HepG2 (cell line): Measurements from ENCODE around the gene PTPN12. TPM values are rescaled to one million over a fixed set of nuclear protein-coding genes. Genes with fewer than 3 reads are reported as not detected.
"Not testable (repeated sequence)": the region's sequence is repeated elsewhere in the genome, so short reads cannot be mapped to it uniquely, and the experiment has no call there.

Experiments used
- ATAC-seq: fragments of 200-7000 bp; cut with Tn5 transposase; 3 replicates; pipeline ENCODE4 v1.9.1; 2020; ENCODE audit warnings: mild to moderate bottlenecking, moderate library complexity
- BruUV-seq: library from RNA; stranded (reverse); fragments of 400-500 nt; replicated peaks from 2 replicates; lab custom pipeline; 2021; lab: Mats Ljungman, UMichigan
- CTCF ChIA-PET: fragments of 300-600 bp; formaldehyde crosslinking; extraction: SDS; loops from one replicate; lab custom pipeline; 2021; ENCODE audit warnings: low total read pairs, inconsistent platforms, low intra/inter-chr PET ratio; lab: Yijun Ruan, JAX
- POLR2A ChIA-PET: fragments of 350-600 bp; sonication (Branson Sonifier 250); formaldehyde crosslinking; loops from one replicate; lab custom pipeline; 2020; ENCODE audit warnings: antibody characterized with exemption, inconsistent platforms; lab: Yijun Ruan, JAX
- DNase-seq: peaks from one replicate; pipeline ENCODE4 v3.0.0-alpha.2; 2015; ENCODE audit warnings: low spot score
- FAIRE-seq: peaks from 3 replicates; lab custom pipeline; 2011; peaks lifted over from hg19 to GRCh38; lab: Jason Lieb, UNC
- H2AFZ ChIP-seq: one replicate; pipeline ENCODE4 v1.6.1; 2011; ENCODE audit warnings: low read length, inconsistent platforms
- H3K27ac ChIP-seq: fragments of 300-600 bp; 3 replicates; pipeline ENCODE4 v1.8.0; 2011; ENCODE audit warnings: mixed run types, mild to moderate bottlenecking, mixed read lengths, low read length, inconsistent platforms; ENCODE audit not compliant: insufficient read depth; ENCODE audit errors: extremely low read length
- H3K27me3 ChIP-seq, 2 experiments: fragments of 200-600 bp in 1 of 2; 2 replicates in 1 of 2; 3 replicates in 1 of 2; pipeline versions ENCODE4 v1.6.0 to v1.8.0; 2011; ENCODE audit warnings: low read length in 2 of 2, mild to moderate bottlenecking in 2 of 2, moderate library complexity in 2 of 2, inconsistent platforms in 1 of 2; ENCODE audit not compliant: insufficient read depth in 2 of 2, control insufficient read depth in 1 of 2
- H3K36me3 ChIP-seq, 2 experiments: fragments of 200-600 bp in 1 of 2; replicated peaks in 1 of 2; 2 replicates in 1 of 2; 3 replicates in 1 of 2; pipeline versions ENCODE4 v1.5.1 to v1.8.0; 2011; ENCODE audit warnings: low read length in 2 of 2, inconsistent platforms in 1 of 2; ENCODE audit not compliant: insufficient read depth in 2 of 2, control insufficient read depth in 1 of 2
- H3K4me1 ChIP-seq: 2 replicates; pipeline ENCODE4 v1.5.1; 2012; ENCODE audit warnings: low read length, inconsistent platforms; ENCODE audit not compliant: insufficient read depth
- H3K4me2 ChIP-seq: 2 replicates; pipeline ENCODE4 v1.6.0; 2011; ENCODE audit warnings: low read depth, low read length, inconsistent platforms
- H3K4me3 ChIP-seq, 3 experiments: fragments of 200-600 bp in 1 of 3; sonication (generic), shearing (Covaris generic) in 1 of 3; replicated peaks in 1 of 3; 2 replicates each; pipeline ENCODE4 v1.5.1; 2011 to 2016; ENCODE audit warnings: low read length in 3 of 3, inconsistent platforms in 2 of 3, low read depth in 2 of 3, mild to moderate bottlenecking in 2 of 3, control low read depth in 1 of 3, mixed read lengths in 1 of 3; ENCODE audit not compliant: insufficient read depth in 1 of 3
- H3K79me2 ChIP-seq: one replicate; pipeline ENCODE4 v1.6.1; 2011; ENCODE audit warnings: low read length, inconsistent platforms; ENCODE audit not compliant: insufficient read depth
- H3K9ac ChIP-seq: 2 replicates; pipeline ENCODE4 v1.6.0; 2011; ENCODE audit warnings: mild to moderate bottlenecking, low read depth, low read length, inconsistent platforms; ENCODE audit not compliant: insufficient read depth
- H3K9me3 ChIP-seq: 2 replicates; pipeline ENCODE4 v1.5.1; 2012; ENCODE audit warnings: mild to moderate bottlenecking, low read length
- H4K20me1 ChIP-seq: 2 replicates; pipeline ENCODE4 v1.6.0; 2011; ENCODE audit warnings: inconsistent platforms, mild to moderate bottlenecking, low read length, moderate library complexity; ENCODE audit not compliant: insufficient read depth
- CBX1 ChIP-seq: IDR thresholded peaks from one replicate; pipeline ENCODE4 v1.6.1; 2016; ENCODE audit warnings: antibody characterized with exemption, low read depth
- CTCF ChIP-seq: sonication (generic); formaldehyde crosslinking; IDR thresholded peaks from 2 replicates; pipeline ENCODE4 v1.5.0; 2020; ENCODE audit warnings: mild to moderate bottlenecking, missing genetic modification reagents, moderate library complexity
- JUNB ChIP-seq: sonication (generic); formaldehyde crosslinking; IDR thresholded peaks from 2 replicates; pipeline ENCODE4 v1.8.0; 2022; ENCODE audit warnings: missing genetic modification reagents, mild to moderate bottlenecking, borderline replicate concordance
- SOX13 ChIP-seq, 3 experiments: fragments of 450-650 bp in 1 of 3; sonication (generic) in 1 of 3; formaldehyde crosslinking in 1 of 3; IDR thresholded peaks in 2 of 3; conservative IDR thresholded peaks in 1 of 3; 2 replicates each; pipeline versions ENCODE4 v1.5.0 to v1.6.1; 2016 to 2020; ENCODE audit warnings: antibody characterized with exemption in 1 of 3, mild to moderate bottlenecking in 1 of 3, missing compliant biosample characterization in 1 of 3, missing genetic modification reagents in 1 of 3, moderate library complexity in 1 of 3
- STAG1 ChIP-seq: sonication (generic); formaldehyde crosslinking; IDR thresholded peaks from 2 replicates; pipeline ENCODE4 v1.4.0; 2020; ENCODE audit warnings: missing genetic modification reagents
- ZNF570 ChIP-seq: sonication (generic); formaldehyde crosslinking; IDR thresholded peaks from 2 replicates; pipeline ENCODE4 v1.4.0; 2020; ENCODE audit warnings: mild to moderate bottlenecking, missing genetic modification reagents, borderline replicate concordance
- ZNF580 ChIP-seq: IDR thresholded peaks from 2 replicates; pipeline ENCODE4 v1.6.1; 2016; ENCODE audit warnings: low read depth, borderline replicate concordance
- ZSCAN21 ChIP-seq: sonication (generic); formaldehyde crosslinking; IDR thresholded peaks from 2 replicates; pipeline ENCODE4 v1.8.0; 2022; ENCODE audit warnings: mild to moderate bottlenecking, missing genetic modification reagents, moderate library complexity, borderline replicate concordance
- WGBS: methylation state at CpG from one replicate; pipeline ENCODE4 v1.1.6; 2017; ENCODE audit warnings: low lambda C conversion rate; 5-methylcytosine and 5-hydroxymethylcytosine counted together
- in situ Hi-C: cut with HindIII; loops from 2 replicates; pipeline ENCODE4 v1.10.0; 2017; ENCODE audit warnings: low pct_unique_long_range_greater_than_20kb; ENCODE audit not compliant: extremely low pct_ligation_motif_present
- intact Hi-C: fragments of 100-400 bp; cut with micrococcal nuclease; formaldehyde crosslinking; loops from one replicate; pipeline ENCODE4 v1.10.0; 2022; ENCODE audit not compliant: unreplicated experiment
- polyA plus RNA-seq, 8 experiments: library from polyadenylated mRNA; depleted of rRNA in 3 of 8; stranded (reverse) in 7 of 8; unstranded in 1 of 8; fragments of >200 nt; fragmentation: Illumina TruSeq in 4 of 8; extraction: Trizol in 4 of 8; gene quantifications; 2 replicates each; pipeline versions ENCODE4 v1.2.1 to v1.2.3, GENCODE V29; 2011 to 2016; ENCODE audit warnings: low read depth in 4 of 8, missing spikeins in 1 of 8, mixed read lengths in 1 of 8; ENCODE audit not compliant: insufficient read depth in 1 of 8
- total RNA-seq, 5 experiments: library from RNA; depleted of rRNA; stranded (reverse); fragments of >200 nt; fragmentation: Illumina TruSeq; extraction: Trizol; gene quantifications; 2 replicates each; pipeline ENCODE4 v1.2.3, GENCODE V29; 2016; ENCODE audit warnings: low read depth in 1 of 5
- TF ChIP-seq, protein P1 (sequence below): sonication (generic); formaldehyde crosslinking; IDR thresholded peaks from 2 replicates; pipeline ENCODE4 v1.5.0; 2020; ENCODE audit warnings: mild to moderate bottlenecking, missing genetic modification reagents

The PTPN12 gene
- total and polyA plus RNA-seq, 2 of the 13 experiments (the other 11 are each of a cell fraction or from before 2014, with no cell fraction given), result 22.9 to 56.8 TPM

DNA sequence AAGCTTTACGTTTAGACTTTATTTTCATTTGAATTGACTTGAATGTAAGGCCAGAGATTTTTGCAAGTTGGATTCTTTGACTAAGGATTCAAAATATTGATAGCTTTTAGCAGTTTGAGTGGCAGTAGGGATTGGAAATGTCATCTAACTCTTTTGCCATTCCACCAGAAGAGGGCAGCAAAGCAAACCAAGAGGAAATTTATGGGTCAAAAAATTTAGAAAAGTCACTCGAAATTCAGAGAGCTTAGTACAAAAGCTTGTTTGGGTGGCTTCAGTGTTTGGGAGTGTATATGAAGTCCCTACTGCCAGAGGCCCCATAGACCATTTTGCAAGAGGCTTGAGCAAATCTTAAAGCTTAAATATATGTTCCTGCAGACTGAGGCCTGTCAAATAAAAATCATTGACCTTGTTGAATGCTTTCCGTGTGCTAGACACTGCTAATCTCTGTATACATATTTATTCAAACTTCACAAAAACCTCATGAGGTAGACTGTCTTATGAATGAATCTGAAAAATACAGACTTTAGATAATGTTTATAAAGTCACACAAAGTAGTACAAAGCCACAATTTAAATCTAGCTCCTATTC, 114.6 kb downstream of the PTPN12 start (continued):
- peak; percentile 53 for TF ChIP-seq STAG1
- TF ChIP-seq CTCF, result peak; percentile 64
- TF ChIP-seq, all 625 proteins: peak for 3

GRCh38 chr7:77652826-77653225, 115.7 kb downstream of the PTPN12 start:
- BruUV-seq, DNase-seq, H3K4me3 ChIP-seq, H3K9me3 ChIP-seq, H3K9ac ChIP-seq, in situ Hi-C loops, H3K27ac ChIP-seq, H3K27me3 ChIP-seq, ATAC-seq, H3K79me2 ChIP-seq, POLR2A ChIA-PET, FAIRE-seq, H3K4me2 ChIP-seq, H2AFZ ChIP-seq, H4K20me1 ChIP-seq, CTCF ChIA-PET: not testable (repeated sequence)
- 97% methylated on average over 12 of the region's 12 CpGs for WGBS
- Histone ChIP-seq H3K36me3 (0 out of 5 replicates have a peak, but pooled peaks cover 1 to 13% of the 10 kb centered on the region in 2 experiments), H3K4me1 (peaks cover 21% of the 10 kb centered on the region)
- intact Hi-C loops, result loop anchor here (10.0 kb wide), 1 partner anchor 242 kb away; no protein-coding TSS in a partner anchor

DNA sequence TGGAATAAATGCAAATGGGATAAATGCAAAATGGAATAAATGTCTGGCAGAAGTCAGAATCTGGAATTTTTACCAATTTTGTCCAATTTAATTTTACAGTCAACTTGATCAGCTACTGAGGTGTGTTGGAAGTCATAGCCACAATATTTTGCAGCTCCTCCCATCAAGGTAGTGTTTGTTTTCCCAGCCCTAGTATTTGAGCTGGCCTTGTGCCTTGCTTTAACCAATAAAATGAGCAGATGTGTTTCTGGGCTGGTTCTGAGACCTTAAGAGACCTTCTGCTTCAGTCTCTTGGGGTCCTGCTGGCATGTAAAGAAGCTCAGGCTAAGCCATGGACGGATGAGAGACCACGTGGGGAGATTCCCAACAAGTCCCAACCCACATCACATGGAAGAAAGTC, 116.5 kb downstream of the PTPN12 start:
- 100% methylated on average over 2 of the region's 2 CpGs for WGBS
- ATAC-seq, result no peak
- Histone ChIP-seq H3K27ac (no peak overlapping the region), H3K9me3 (no peaks in the 10 kb centered on the region), H3K9ac (no peak overlapping the region), H3K4me1 (peaks cover 21% of the 10 kb centered on the region), H4K20me1 (no peaks in the 10 kb centered on the region), H3K27me3 (no peaks in the 10 kb centered on the region), H3K4me3 (no peak overlapping the region), H3K36me3 (0 out of 5 replicates have a peak, but pooled peaks cover 1 to 13% of the 10 kb centered on the region in 2 experiments), H3K4me2 (no peak overlapping the region), H3K79me2 (no peaks in the 10 kb centered on the region), H2AFZ (no peak overlapping the region)
- in situ Hi-C loops (no loop called here), intact Hi-C loops (loop anchor here (10.0 kb wide), 1 partner anchor 241 kb away; no protein-coding TSS in a partner anchor)
- peak; percentile 28 for FAIRE-seq
- CTCF ChIA-PET, result no interaction called here
- no TSS peak for BruUV-seq
- POLR2A ChIA-PET, result no interaction called here
- no peak for DNase-seq
- TF ChIP-seq ZNF580 (no peak), CBX1 (no peak), ZSCAN21 (no peak), SOX13 (IDR thresholded peaks at IDR 0.05) (no peak), SOX13 (CRISPR knock-in tag; conservative IDR thresholded peaks at IDR 0.05 in 1 of 2, IDR thresholded peaks at IDR 0.05 in 1 of 2) (no peak), ZNF570 (no peak), JUNB (CRISPR knock-in tag) (no peak)
- TF ChIP-seq, protein P1, sequence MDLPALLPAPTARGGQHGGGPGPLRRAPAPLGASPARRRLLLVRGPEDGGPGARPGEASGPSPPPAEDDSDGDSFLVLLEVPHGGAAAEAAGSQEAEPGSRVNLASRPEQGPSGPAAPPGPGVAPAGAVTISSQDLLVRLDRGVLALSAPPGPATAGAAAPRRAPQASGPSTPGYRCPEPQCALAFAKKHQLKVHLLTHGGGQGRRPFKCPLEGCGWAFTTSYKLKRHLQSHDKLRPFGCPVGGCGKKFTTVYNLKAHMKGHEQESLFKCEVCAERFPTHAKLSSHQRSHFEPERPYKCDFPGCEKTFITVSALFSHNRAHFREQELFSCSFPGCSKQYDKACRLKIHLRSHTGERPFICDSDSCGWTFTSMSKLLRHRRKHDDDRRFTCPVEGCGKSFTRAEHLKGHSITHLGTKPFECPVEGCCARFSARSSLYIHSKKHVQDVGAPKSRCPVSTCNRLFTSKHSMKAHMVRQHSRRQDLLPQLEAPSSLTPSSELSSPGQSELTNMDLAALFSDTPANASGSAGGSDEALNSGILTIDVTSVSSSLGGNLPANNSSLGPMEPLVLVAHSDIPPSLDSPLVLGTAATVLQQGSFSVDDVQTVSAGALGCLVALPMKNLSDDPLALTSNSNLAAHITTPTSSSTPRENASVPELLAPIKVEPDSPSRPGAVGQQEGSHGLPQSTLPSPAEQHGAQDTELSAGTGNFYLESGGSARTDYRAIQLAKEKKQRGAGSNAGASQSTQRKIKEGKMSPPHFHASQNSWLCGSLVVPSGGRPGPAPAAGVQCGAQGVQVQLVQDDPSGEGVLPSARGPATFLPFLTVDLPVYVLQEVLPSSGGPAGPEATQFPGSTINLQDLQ (CRISPR knock-in tag), result no peak
